ENCODE results near the gene MYMK. TPM values are rescaled to one million over a fixed set of nuclear protein-coding genes. Genes with fewer than 3 reads are reported as not detected.

The MYMK gene
- total RNA-seq, 1 experiment from 2014 or later, result not detected

DNA sequence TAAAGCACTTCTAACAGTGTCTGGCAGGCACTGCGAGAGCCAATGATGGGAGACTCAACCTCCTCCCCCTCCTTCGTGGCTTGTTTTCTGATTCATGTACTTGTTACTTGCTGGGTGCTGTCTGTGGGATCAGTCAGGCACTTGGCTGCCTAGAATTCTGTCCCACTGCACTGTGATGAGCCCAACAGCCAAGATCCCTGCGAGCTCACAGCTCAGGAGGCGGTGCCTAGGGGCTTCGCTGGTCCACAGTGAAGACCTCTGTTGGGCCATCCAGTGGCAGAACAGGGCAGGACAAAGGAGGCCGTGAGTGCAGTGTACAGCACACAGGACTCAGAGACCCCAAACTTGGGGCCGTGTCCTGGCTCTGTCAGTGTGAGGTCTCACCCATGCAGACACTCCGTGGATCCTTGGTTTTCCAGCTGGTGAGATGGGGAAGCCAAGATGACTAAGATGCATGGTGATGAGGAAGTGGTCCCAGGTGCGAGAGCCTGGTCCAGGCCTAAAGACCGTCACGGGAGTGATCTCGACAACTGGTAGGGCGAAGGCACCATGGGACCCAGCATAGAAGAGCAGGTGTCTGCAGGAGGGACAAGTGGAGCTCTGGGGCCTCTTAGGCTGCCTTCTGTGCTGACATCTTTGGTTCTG is 19.5 kb downstream of the MYMK start:
- DNase-seq (ENCODE audit: low spot score), result no peak

DNA sequence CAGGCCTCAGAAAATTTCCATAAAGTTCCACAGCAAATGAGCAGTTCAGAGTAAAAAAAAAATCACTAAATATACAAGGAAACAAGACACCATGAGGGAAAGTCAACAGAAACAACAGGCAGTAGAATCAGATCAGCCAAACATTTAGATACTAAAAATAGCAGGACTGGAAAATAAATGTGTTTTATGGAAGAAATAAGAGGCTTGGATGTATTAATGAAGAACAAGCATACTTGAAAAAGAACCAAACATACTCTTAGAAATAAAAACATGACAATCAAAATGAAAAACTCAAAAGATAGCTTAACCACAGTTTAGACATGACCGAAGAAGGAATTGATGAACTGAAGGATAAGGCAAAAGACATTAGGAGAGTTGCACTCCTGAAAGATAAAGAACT is 22.6 kb downstream of the MYMK start:
- DNase-seq (ENCODE audit: low spot score), result no peak

DNA sequence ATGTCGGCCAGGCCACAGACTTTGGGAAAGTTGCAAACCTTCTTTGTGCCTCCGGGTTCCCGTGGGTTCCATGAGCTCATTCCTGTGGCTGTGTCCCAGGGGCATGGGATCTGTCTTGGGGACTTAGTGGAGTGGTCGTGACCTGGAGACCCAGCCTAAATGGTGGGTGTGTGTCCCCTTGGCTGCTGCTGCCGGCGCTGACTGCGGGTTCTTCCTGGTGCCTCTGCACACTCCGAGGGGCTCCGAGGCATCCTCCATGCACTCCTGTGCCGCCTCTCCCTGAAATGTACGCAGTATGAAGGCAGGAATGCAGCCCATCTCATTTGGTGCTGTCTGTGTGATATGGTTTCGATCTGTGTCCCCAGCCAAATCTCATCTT is 24.9 kb downstream of the MYMK start:
- DNase-seq (ENCODE audit: low spot score), result no peak

DNA sequence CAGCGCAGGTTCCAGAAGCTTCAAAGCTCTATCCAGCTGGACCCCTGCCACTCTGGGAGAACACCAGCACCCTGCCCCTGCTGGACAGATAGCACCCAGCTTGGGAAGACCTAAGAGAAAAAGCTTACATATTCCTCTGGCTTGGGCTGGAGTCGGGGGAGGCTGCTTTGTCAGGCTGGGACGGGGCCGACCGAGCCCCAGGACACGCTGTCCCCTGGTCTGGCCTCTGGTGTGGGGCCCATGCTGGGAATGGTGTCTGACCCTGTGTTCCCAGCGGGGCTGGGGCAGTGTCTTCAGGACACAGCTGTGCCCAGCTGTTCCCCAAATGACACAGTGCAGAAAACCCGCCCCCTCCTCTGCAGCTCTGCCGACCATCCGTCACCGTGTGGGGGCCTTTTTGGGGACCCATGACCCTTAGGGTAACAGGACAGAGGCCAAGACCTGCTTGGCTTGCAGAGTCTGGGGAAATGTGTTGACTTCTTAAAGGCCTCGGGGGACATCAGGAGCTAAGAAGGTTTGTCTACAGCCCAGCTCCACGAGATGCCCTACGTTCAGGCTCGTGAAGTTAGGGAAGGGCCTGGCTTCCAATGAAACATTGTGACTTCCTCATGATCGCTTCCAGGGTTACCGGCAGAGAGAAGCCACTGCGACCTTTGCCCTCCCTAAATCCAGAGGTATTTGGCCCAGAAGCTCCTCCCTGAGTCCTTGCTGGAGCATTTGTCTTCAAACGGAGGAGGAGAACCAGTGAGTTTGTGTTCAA is 25.4 kb downstream of the MYMK start:
- no peak for DNase-seq (ENCODE audit: low spot score)

- no peak for DNase-seq (ENCODE audit: low spot score)
Observed at GRCh38 chr9:133496861-133497842, 27.6 kb downstream of the MYMK start.

GRCh38 chr9:133495327-133496293 is 29.1 kb downstream of the MYMK start:
- DNase-seq (ENCODE audit: low spot score), result no peak

DNA sequence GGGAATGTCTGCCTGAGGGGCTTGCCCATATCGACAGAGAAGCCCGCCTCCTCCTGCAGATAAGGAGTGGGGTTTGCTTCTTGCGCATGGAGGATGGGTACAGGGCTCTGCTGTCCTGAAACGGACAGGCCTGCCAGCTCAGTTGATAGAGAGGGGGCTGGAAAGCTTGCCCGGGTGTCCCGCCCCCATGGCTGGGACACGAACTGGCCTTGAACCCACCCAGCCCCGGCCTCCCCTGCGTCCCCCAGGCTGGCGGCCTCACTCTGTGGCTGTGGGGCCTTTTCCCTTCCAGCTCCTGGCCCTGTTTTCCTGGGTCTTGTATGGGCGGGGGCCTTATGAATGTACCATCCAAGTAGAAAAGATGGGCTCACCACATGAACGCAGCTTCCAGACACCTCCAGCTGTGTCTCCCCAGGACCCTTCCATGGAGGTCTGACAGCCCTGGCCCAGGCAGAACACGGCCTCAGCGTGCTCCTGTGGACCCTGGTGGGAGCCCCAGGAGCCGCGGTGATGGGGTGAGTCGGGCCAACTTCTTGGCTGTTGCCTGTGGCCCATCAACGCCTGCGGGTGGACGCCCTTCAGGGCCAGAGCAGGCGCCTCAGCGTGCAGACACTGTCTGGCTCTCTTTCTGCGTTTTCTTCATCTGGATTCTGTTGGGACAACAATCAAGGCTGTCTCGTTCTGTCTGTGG is 30.0 kb downstream of the MYMK start:
- DNase-seq (ENCODE audit: low spot score), result no peak

- DNase-seq (ENCODE audit: low spot score), result no peak
Observed at GRCh38 chr9:133493845-133494540, 30.8 kb downstream of the MYMK start.

GRCh38 chr9:133493428-133493827 is 31.3 kb downstream of the MYMK start:
- no peak for DNase-seq (ENCODE audit: low spot score)

DNA sequence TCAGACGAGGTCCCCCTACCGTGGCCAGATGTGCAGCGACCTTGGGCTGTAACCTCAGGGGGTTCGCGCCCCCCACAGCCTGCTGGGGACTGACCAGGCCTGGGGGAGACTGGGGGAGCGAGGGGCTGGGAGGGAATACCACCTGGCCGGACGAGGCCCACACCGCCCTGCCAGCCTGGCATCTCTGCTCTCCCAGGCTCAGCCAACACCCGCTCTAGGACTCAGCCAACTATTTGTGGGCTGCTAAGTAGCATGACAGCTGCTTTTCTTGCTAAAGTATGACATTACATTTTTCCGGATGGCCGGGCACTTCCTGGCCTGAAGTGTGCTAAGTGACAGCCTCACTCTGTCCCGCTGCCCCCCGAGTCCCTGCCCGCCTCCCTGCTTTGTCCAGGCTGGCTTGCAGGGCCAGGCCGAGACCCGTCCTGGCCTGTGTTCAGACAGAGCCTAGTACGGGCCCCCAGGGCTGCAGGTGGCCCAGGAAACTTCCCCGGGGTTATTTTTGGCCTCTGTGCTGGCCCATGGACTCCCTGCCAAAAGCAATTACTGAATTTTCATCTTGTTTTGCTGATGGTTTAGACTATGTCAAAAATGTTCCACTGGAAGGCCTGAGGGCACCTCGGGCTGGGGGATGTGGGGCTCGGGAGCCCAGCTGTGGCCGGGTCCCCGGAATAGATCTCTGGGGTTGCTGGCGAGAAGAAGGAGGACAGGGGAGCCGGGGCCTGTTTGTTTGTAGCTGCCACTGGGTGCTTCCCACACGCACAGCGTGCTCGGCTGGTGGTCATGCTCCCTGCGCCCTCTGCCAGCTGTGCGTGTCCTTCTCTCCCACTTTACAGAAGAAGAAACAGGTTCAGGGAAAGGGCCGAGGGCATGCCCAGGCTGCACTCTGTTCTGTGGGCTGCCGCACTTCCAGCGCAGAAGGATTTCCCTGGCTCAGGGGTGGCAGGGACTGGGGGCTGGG is 32.4 kb downstream of the MYMK start:
- no peak for DNase-seq (ENCODE audit: low spot score)

DNA sequence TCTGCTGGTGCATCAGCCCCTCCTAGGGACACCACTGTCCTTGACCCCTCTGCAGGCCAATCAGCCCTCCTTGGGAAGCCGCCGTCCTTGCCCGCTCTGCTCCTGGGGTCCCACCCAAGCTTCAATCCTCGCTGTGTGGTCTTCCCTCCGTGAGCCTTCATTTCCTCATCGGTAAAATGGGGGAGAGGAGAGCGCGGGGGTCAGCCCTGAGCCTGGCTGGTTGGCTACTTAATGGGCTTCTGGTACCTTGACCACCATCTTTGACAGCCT is 33.2 kb downstream of the MYMK start:
- no peak for DNase-seq (ENCODE audit: low spot score)

- no peak for DNase-seq (ENCODE audit: low spot score)
Observed at GRCh38 chr9:133490865-133491655, 33.7 kb downstream of the MYMK start.

DNA sequence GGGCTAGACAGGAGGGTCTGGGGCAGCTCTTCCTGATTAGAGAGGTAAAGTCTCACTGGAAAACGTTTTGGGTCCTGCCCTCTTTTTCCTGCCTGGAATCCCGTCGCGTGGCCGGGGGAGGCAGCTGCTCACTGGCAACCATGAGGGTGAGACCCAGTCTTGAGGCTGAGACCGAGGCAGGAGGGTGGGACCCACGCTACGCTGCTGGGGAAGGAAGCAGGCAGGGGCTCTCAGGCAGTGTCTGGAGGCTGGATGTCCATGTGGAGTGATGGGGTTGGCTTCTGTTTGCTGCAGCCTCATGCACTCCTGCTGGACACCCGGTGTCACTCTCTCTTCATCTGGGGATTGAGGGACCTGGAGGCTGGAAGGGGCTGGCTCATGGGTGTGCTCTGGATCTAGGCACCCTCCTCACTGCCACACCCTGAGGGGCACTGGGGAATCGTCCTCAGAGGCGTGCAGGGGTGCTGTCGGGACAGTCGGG is 34.5 kb downstream of the MYMK start:
- no peak for DNase-seq (ENCODE audit: low spot score)

GRCh38 chr9:133489253-133490190 is 35.2 kb downstream of the MYMK start:
- DNase-seq (ENCODE audit: low spot score), result no peak

DNA sequence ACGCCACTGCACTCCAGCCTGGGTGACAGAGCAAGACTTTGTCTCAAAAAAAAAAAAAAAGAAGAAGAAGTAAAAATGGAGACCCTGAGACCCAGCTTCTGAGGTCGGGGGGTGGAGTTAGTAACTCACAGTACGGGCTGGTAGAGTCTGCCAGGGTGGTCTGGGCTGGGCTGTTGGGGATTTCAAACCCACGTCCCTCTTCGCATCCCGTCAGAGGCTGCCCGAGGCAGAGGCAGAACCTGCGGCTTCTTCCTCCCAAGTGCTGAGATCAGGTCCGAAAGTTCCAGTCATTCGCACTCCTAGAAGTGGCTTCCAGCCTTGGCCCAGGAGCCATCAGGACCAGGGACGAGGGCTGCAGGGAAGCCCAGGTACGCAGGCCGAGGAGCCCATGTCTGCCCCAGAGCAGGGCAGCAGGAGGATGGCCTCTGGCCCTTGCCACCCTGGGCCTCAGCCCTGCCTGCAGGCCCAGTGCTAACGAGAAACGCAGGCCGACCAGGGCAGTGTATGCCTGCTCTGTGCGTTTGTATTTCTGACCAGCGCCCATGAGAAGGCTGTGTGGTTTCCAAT is 36.0 kb downstream of the MYMK start:
- no peak for DNase-seq (ENCODE audit: low spot score)

DNA sequence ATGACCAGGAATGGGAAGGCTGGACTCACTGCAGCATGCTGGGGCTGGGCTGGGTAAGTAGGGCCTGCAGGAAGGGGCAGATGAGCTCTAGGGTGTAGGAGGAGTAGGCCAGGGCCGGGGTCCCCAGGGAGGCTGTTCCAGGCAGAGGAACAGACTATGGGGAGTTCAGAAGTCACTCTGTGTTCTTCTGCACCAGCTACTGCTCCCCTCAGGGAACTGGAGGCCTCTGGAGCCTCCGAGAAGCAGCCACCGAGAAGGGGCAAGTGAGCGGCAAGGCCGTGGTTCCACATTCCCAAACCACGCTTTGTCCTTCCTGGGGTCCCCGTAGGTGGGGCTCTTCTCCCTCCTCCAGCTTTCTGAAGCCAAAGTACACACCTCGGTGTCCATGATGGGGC is 37.4 kb downstream of the MYMK start:
- DNase-seq (ENCODE audit: low spot score), result no peak

Measured in HT-29 (cell line).